ENCODE measurements around the gene NOC4L.

Gene NOC4L

GRCh38 chr12:132137483-132138125, 6.7 kb upstream of the NOC4L start:
- no peak for TF ChIP-seq CTCF (IDR thresholded peaks at IDR 0.05; ENCODE audit: extremely low read depth, insufficient read depth, missing control alignments)
- no peak for DNase-seq (ENCODE audit: low spot score)
- in situ Hi-C loops (cut with MboI; ENCODE audit: low pct_unique_long_range_greater_than_20kb, low sequenced_read_pairs, unreplicated experiment) = no loop called here

GRCh38 chr12:132138941-132139871, 5.1 kb upstream of the NOC4L start:
- no peak for TF ChIP-seq CTCF (IDR thresholded peaks at IDR 0.05; ENCODE audit: extremely low read depth, insufficient read depth, missing control alignments)
- DNase-seq (ENCODE audit: low spot score) = no peak
- in situ Hi-C loops (cut with MboI; ENCODE audit: low pct_unique_long_range_greater_than_20kb, low sequenced_read_pairs, unreplicated experiment) = no loop called here

DNA sequence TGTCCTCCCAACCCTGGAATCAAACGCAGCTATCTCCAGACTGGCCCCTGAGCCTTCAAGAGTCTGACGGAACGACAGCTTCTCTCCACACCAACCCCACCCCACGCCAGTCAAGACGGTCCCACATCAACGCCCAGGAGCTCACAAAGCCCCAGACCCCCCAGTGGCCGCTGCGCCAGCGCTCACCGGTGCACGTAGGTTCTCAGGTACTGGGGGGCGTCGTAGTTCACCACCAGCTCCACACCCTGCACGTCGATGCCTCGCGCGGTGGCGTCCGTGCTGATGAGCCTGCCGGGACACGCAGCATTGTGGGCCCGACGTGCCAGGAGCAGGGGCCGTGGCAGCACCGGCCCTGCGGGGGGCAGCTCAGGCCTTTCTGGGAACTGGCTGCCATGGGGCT, 4.3 kb upstream of the NOC4L start:
- TF ChIP-seq CTCF (IDR thresholded peaks at IDR 0.05; ENCODE audit: extremely low read depth, insufficient read depth, missing control alignments) = no peak
- in situ Hi-C loops (cut with MboI; ENCODE audit: low pct_unique_long_range_greater_than_20kb, low sequenced_read_pairs, unreplicated experiment) = no loop called here
- no peak for DNase-seq (ENCODE audit: low spot score)

DNA sequence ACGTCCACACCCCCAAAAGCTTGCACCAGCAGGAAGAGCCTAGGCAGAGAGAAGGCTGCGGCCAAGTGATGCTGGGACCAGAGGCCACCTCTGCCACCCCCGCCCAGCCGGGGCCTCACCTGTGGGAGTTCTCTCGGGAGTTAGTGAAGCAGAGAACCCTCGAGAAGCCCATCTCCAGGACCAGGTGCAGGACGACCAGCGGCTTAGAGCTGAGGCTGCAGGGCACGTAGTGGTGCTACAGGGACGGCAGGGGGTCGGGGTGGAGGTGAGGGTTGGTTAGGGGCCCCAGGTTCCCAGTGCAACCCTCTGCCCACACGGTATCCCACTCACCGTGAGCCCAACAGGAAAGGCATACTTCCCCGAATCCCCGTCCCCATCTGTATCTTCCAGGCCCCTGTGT, 3.8 kb upstream of the NOC4L start:
- DNase-seq (ENCODE audit: low spot score) = no peak
- TF ChIP-seq CTCF (IDR thresholded peaks at IDR 0.05; ENCODE audit: extremely low read depth, insufficient read depth, missing control alignments) = no peak
- in situ Hi-C loops (cut with MboI; ENCODE audit: low pct_unique_long_range_greater_than_20kb, low sequenced_read_pairs, unreplicated experiment) = no loop called here

DNA sequence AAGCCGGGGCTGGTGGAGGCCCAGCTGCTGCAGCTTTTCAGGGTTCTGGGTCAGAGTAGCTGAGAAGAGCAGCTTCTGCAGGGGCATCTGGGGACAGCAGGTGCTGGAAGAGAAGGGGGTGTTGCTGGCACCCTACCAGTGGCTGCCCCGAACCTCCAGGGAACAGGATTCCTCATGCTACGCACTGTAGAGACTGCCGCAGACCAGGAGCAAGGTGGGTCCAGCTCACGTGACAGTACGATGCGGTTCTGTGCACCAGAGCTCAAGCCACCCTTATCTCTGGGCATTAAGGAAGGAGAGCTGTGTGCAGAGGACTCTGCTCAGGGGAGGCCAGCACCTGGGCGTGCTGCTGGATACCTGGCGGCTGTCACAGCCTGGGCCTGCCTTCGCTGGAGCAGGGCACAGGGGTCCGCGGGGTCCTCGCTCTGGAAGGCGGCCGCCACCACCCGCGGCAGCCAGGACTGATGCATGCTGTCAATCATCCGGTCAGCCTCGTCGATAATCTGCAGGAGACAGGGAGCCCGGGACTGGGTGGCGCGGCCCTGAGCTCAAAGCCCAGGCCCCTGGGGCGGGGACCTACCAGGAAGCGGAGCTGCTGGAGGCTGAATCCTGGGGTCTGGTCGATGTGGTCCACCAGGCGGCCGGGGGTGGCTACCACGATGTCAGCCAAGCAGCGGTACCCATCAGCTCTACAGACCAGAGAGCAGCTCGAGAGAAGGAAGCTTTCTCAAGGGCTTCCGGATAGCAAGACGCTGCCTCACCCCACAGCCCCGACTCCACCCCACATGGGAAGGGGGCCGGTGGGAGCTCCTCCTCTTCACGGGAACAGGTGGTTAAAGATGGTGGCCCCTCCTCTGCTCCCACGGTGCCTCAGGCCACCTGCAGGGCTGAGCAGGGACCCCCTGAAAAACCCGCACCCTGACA, 3.1 kb upstream of the NOC4L start:
- in situ Hi-C loops (cut with MboI; ENCODE audit: low pct_unique_long_range_greater_than_20kb, low sequenced_read_pairs, unreplicated experiment) = no loop called here

More for the DNA sequence above, 3.1 kb upstream of the NOC4L start:
- DNase-seq (ENCODE audit: low spot score) = no peak
- TF ChIP-seq CTCF (IDR thresholded peaks at IDR 0.05; ENCODE audit: extremely low read depth, insufficient read depth, missing control alignments) = no peak
